A549 (cell line): ENCODE data around the gene RAD51B. TPM values are rescaled to one million over a fixed set of nuclear protein-coding genes. Genes with fewer than 3 reads are reported as not detected.

Experiments used
- ATAC-seq, 2 experiments: fragments of 200-7000 bp in 1 of 2; fragments of >200 bp in 1 of 2; cut with Nextera tagmentation in 1 of 2; cut with Tn5 transposase in 1 of 2; 3 replicates each; pipeline versions ENCODE4 v1.8.0 to v1.9.1; 2018 to 2020; ENCODE audit warnings: mild to moderate bottlenecking in 1 of 2, moderate library complexity in 1 of 2
- CTCF ChIA-PET: fragments of 300-600 bp; sonication (Branson Sonifier 250); formaldehyde crosslinking; extraction: SDS; loops from one replicate; lab custom pipeline; 2021; ENCODE audit warnings: antibody characterized with exemption, inconsistent platforms; lab: Yijun Ruan, JAX
- POLR2A ChIA-PET: fragments of 350-600 bp; formaldehyde crosslinking; extraction: SDS; loops from one replicate; lab custom pipeline; 2021; ENCODE audit warnings: antibody characterized with exemption, inconsistent platforms; lab: Yijun Ruan, JAX
- DNase-seq, 2 experiments: peaks; one replicate each; pipeline versions ENCODE4 v3.0.0 to v3.0.0-alpha.2; 2011 to 2016; ENCODE audit warnings: low read depth in 1 of 2, low spot score in 1 of 2
- FAIRE-seq: peaks from 2 replicates; lab custom pipeline; 2011; peaks lifted over from hg19 to GRCh38; lab: Jason Lieb, UNC
- H3K27ac ChIP-seq, 2 experiments: fragments of >200 bp; sonication (Bioruptor Twin); formaldehyde crosslinking; 3 replicates each; pipeline ENCODE4 v1.5.1; 2016 to 2017
- H3K4me1 ChIP-seq: fragments of >200 bp; sonication (Bioruptor Twin); formaldehyde crosslinking; 3 replicates; pipeline ENCODE4 v1.6.1; 2016
- H3K4me2 ChIP-seq: fragments of >200 bp; sonication (Bioruptor Twin); formaldehyde crosslinking; 3 replicates; pipeline ENCODE4 v1.6.1; 2016
- H3K4me3 ChIP-seq: fragments of >200 bp; sonication (Bioruptor Twin); formaldehyde crosslinking; 3 replicates; pipeline ENCODE4 v1.5.1; 2016
- H3K9me3 ChIP-seq: fragments of >200 bp; sonication (Bioruptor Twin); formaldehyde crosslinking; 3 replicates; pipeline ENCODE4 v1.6.1; 2016
- ATOH8 ChIP-seq: fragments of 250-450 bp; sonication (Bioruptor Pico); IDR thresholded peaks from 2 replicates; pipeline ENCODE4 v1.5.0; 2020; ENCODE audit warnings: low read depth, mild to moderate bottlenecking, moderate library complexity
- CEBPB ChIP-seq, 2 experiments: fragments of >200 bp in 1 of 2; sonication (Bioruptor Twin) in 1 of 2; formaldehyde crosslinking in 1 of 2; IDR thresholded peaks; 2 replicates each; pipeline ENCODE4 v1.6.1; 2012 to 2016
- CHD2 ChIP-seq: fragments of 150-350 bp; IDR thresholded peaks from 2 replicates; pipeline ENCODE4 v1.6.1; 2014; ENCODE audit warnings: low read length; ENCODE audit not compliant: partially characterized antibody
- CTCF ChIP-seq: fragments of >200 bp; sonication (Bioruptor Twin); formaldehyde crosslinking; IDR thresholded peaks from 3 replicates; pipeline ENCODE4 v1.5.1; 2016
- E2F6 ChIP-seq: IDR thresholded peaks from 2 replicates; pipeline ENCODE4 v1.6.1; 2012; ENCODE audit warnings: low read depth, borderline replicate concordance
- EHMT2 ChIP-seq: fragments of 200-600 bp; sonication (generic); IDR thresholded peaks from 2 replicates; pipeline ENCODE4 v1.6.1; 2016; ENCODE audit warnings: antibody characterized with exemption, low read depth, mild to moderate bottlenecking, moderate library complexity
- EP300 ChIP-seq, 2 experiments: fragments of >200 bp; sonication (Bioruptor Twin); formaldehyde crosslinking; IDR thresholded peaks; 2 replicates in 1 of 2; 3 replicates in 1 of 2; pipeline ENCODE4 v1.6.1; 2016 to 2017
- ESRRA ChIP-seq: fragments of 150-350 bp; IDR thresholded peaks from 2 replicates; pipeline ENCODE4 v1.6.1; 2014; ENCODE audit warnings: mild to moderate bottlenecking, low read length, borderline replicate concordance
- GATA3 ChIP-seq: IDR thresholded peaks from 2 replicates; pipeline ENCODE4 v1.6.1; 2012; ENCODE audit warnings: borderline replicate concordance
- HDAC2 ChIP-seq: fragments of 200-600 bp; sonication (generic); IDR thresholded peaks from 2 replicates; pipeline ENCODE4 v1.6.1; 2016
- HEYL ChIP-seq: fragments of 250-450 bp; sonication (Bioruptor Pico); IDR thresholded peaks from 2 replicates; pipeline ENCODE4 v1.8.0; 2021; ENCODE audit warnings: mild to moderate bottlenecking, moderate library complexity
- HOXB5 ChIP-seq: fragments of 250-450 bp; sonication (Bioruptor Pico); IDR thresholded peaks from 2 replicates; pipeline ENCODE4 v1.5.0; 2020; ENCODE audit warnings: mild to moderate bottlenecking, moderate library complexity
- JUN ChIP-seq, 2 experiments: fragments of >200 bp; sonication (Bioruptor Twin); formaldehyde crosslinking; IDR thresholded peaks; 2 replicates in 1 of 2; 3 replicates in 1 of 2; pipeline ENCODE4 v1.6.1; 2016 to 2017
- KDM1A ChIP-seq: fragments of 200-600 bp; sonication (generic); IDR thresholded peaks from 2 replicates; pipeline ENCODE4 v1.6.1; 2016; ENCODE audit warnings: low read depth, mild to moderate bottlenecking
- KDM5A ChIP-seq: fragments of 200-600 bp; sonication (generic); IDR thresholded peaks from 2 replicates; pipeline ENCODE4 v1.6.1; 2016; ENCODE audit warnings: antibody characterized with exemption, mild to moderate bottlenecking
- MAX ChIP-seq: IDR thresholded peaks from 2 replicates; pipeline ENCODE4 v1.6.1; 2012
- MAZ ChIP-seq: fragments of 150-350 bp; IDR thresholded peaks from 2 replicates; pipeline ENCODE4 v1.6.1; 2014; ENCODE audit warnings: antibody characterized with exemption, low read depth, low read length, borderline replicate concordance
- MYC ChIP-seq: IDR thresholded peaks from 2 replicates; pipeline ENCODE4 v1.6.1; 2012; ENCODE audit warnings: mild to moderate bottlenecking, inconsistent platforms, low read length, improper control_type of control experiment, borderline replicate concordance
- NFE2L2 ChIP-seq: fragments of 150-350 bp; conservative IDR thresholded peaks from 2 replicates; pipeline ENCODE4 v1.6.1; 2014; ENCODE audit warnings: low read length
- NPAS2 ChIP-seq: fragments of 250-450 bp; sonication (Bioruptor Pico); IDR thresholded peaks from 2 replicates; pipeline ENCODE4 v1.8.0; 2022; ENCODE audit warnings: mild to moderate bottlenecking, moderate library complexity, borderline replicate concordance
- PBX3 ChIP-seq: IDR thresholded peaks from 2 replicates; pipeline ENCODE4 v1.6.1; 2012
- PHF8 ChIP-seq: fragments of 200-600 bp; sonication (generic); IDR thresholded peaks from 2 replicates; pipeline ENCODE4 v1.6.1; 2016; ENCODE audit warnings: low read depth, mild to moderate bottlenecking, antibody characterized with exemption, moderate library complexity, borderline replicate concordance
- RNF2 ChIP-seq: fragments of 200-600 bp; sonication (generic); IDR thresholded peaks from 2 replicates; pipeline ENCODE4 v1.6.1; 2016; ENCODE audit warnings: low read depth, mild to moderate bottlenecking, antibody characterized with exemption, moderate library complexity, borderline replicate concordance
- SMC3 ChIP-seq: fragments of >200 bp; sonication (Bioruptor Twin); formaldehyde crosslinking; IDR thresholded peaks from 3 replicates; pipeline ENCODE4 v1.6.1; 2018; ENCODE audit warnings: inconsistent platforms
- TFCP2L1 ChIP-seq: fragments of 250-450 bp; sonication (Bioruptor Pico); IDR thresholded peaks from 2 replicates; pipeline ENCODE4 v1.5.0; 2021; ENCODE audit warnings: mild to moderate bottlenecking
- ZC3H11A ChIP-seq: fragments of 450-650 bp; IDR thresholded peaks from 2 replicates; pipeline ENCODE4 v1.6.1; 2014; ENCODE audit warnings: antibody characterized with exemption, mild to moderate bottlenecking
- ZFP36 ChIP-seq: fragments of 450-650 bp; IDR thresholded peaks from 2 replicates; pipeline ENCODE4 v1.6.1; 2014; ENCODE audit warnings: borderline replicate concordance; ENCODE audit not compliant: partially characterized antibody
- ZNF302 ChIP-seq: fragments of 250-450 bp; sonication (Bioruptor Pico); IDR thresholded peaks from 2 replicates; pipeline ENCODE4 v1.9.0; 2021; ENCODE audit warnings: inconsistent platforms, mild to moderate bottlenecking, moderate library complexity
- WGBS: methylation state at CpG from one replicate; pipeline ENCODE4 v1.1.6; 2017; ENCODE audit errors: missing lambda C conversion rate; 5-methylcytosine and 5-hydroxymethylcytosine counted together
- polyA plus RNA-seq, 4 experiments: library from polyadenylated mRNA; depleted of rRNA in 3 of 4; stranded (reverse); fragments of >200 nt; fragmentation: RNase III in 1 of 4; extraction: RNeasy Plus Mini Kit Qiagen cat#74134 plus additional on column Dnase treatment in 1 of 4; gene quantifications; 2 replicates in 3 of 4; 3 replicates in 1 of 4; pipeline ENCODE4 v1.2.3, GENCODE V29; 2011 to 2017
- TF ChIP-seq, protein P1 (sequence below): fragments of >200 bp; sonication (Bioruptor Twin); formaldehyde crosslinking; IDR thresholded peaks from 3 replicates; pipeline ENCODE4 v1.6.1; 2016
- TF ChIP-seq, protein P2 (sequence below): fragments of >200 bp; sonication (Bioruptor Twin); formaldehyde crosslinking; IDR thresholded peaks from 2 replicates; pipeline ENCODE4 v1.6.1; 2016

RAD51B gene
- polyA plus RNA-seq, 2 of the 4 experiments (the other 2 are of a cell fraction): 7.2 to 10.8 TPM

GRCh38 chr14:68658943-68659931, 839.7 kb downstream of the RAD51B start:
- Histone ChIP-seq H3K9me3 (no peaks in the 10 kb centered on the region), H3K4me2 (no peak overlapping the region), H3K4me1 (peaks cover 16% of the 10 kb centered on the region; the same call in 2 of the 3 replicates), H3K4me3 (no peak overlapping the region), H3K27ac (peak overlapping the region in 1 of 2 experiments; percentile 83; a peak in 3 of 6 replicates)
- ChIA-PET POLR2A (interaction anchor here (1.1 kb wide), 1 partner anchor 200 kb away, joined by 3 read pairs; no protein-coding TSS in a partner anchor), CTCF (interaction anchor here (1.4 kb wide), 1 partner anchor 158 kb away, joined by 4 read pairs; no protein-coding TSS in a partner anchor)
- no peak for TF ChIP-seq KDM1A
- no peak for TF ChIP-seq MAX
- TF ChIP-seq SMC3: no peak
- no peak for TF ChIP-seq JUN (IDR thresholded peaks at IDR 0.05)
- TF ChIP-seq ESRRA: no peak
- no peak for TF ChIP-seq KDM5A
- TF ChIP-seq ZNF302 (CRISPR knock-in tag): no peak
- no peak for TF ChIP-seq MYC
- TF ChIP-seq CHD2: no peak
- TF ChIP-seq MAZ: no peak
- no peak for TF ChIP-seq E2F6
- TF ChIP-seq HOXB5 (CRISPR knock-in tag): no peak
- no peak for TF ChIP-seq PHF8
- TF ChIP-seq RNF2: no peak
- TF ChIP-seq HEYL: no peak
- TF ChIP-seq, protein P1, sequence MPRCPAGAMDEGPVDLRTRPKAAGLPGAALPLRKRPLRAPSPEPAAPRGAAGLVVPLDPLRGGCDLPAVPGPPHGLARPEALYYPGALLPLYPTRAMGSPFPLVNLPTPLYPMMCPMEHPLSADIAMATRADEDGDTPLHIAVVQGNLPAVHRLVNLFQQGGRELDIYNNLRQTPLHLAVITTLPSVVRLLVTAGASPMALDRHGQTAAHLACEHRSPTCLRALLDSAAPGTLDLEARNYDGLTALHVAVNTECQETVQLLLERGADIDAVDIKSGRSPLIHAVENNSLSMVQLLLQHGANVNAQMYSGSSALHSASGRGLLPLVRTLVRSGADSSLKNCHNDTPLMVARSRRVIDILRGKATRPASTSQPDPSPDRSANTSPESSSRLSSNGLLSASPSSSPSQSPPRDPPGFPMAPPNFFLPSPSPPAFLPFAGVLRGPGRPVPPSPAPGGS: no peak
- TF ChIP-seq EHMT2: no peak
- DNase-seq (no peak), ATAC-seq (no peak), FAIRE-seq (no peak)
- WGBS: 85% methylated on average over 20 of the region's 20 CpGs

- FAIRE-seq (no peak), ATAC-seq (no peak), DNase-seq (no peak)
- TF ChIP-seq CEBPB (IDR thresholded peaks at IDR 0.05) (no peak), EHMT2 (no peak), CHD2 (no peak), ZFP36 (no peak), MAZ (no peak), ZC3H11A (no peak), NPAS2 (no peak), HDAC2 (no peak), KDM1A (no peak), HEYL (no peak), TFCP2L1 (CRISPR knock-in tag) (no peak), ESRRA (no peak), NFE2L2 (no peak), KDM5A (no peak), ATOH8 (CRISPR knock-in tag) (no peak), EP300 (IDR thresholded peaks at IDR 0.05) (no peak), CTCF (no peak), GATA3 (no peak), PBX3 (no peak)
- TF ChIP-seq, protein P2, sequence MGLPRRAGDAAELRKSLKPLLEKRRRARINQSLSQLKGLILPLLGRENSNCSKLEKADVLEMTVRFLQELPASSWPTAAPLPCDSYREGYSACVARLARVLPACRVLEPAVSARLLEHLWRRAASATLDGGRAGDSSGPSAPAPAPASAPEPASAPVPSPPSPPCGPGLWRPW: no peak
- Histone ChIP-seq H3K4me2 (no peak overlapping the region), H3K4me3 (no peak overlapping the region), H3K27ac (peak overlapping the region in 1 of 2 experiments; percentile 35; a peak in 2 of 6 replicates), H3K4me1 (peaks cover 13% of the 10 kb centered on the region; the same call in 2 of the 3 replicates), H3K9me3 (no peaks in the 10 kb centered on the region)
- ChIA-PET POLR2A (interaction anchor here (1.1 kb wide), 1 partner anchor 201 kb away, joined by 3 read pairs; no protein-coding TSS in a partner anchor), CTCF (no interaction called here)
- WGBS: 90% methylated on average over 6 of the region's 6 CpGs
Observed at GRCh38 chr14:68660495-68660894, 840.9 kb downstream of the RAD51B start.
